SJCRH30 (cell line): ENCODE data around the gene SNX33. TPM values are rescaled to one million over a fixed set of nuclear protein-coding genes. Genes with fewer than 3 reads are reported as not detected.
"Not testable (repeated sequence)": the region's sequence is repeated elsewhere in the genome, so short reads cannot be mapped to it uniquely, and the experiment has no call there.

Experiments used
- DNase-seq, 2 experiments: peaks; one replicate each; pipeline ENCODE4 v3.0.0-alpha.2; 2015 to 2020
- H3K27ac ChIP-seq: fragments of 250-450 bp; sonication (Bioruptor Pico); 2 replicates; pipeline ENCODE4 v1.5.1; 2020; ENCODE audit warnings: mild to moderate bottlenecking, moderate library complexity
- H3K27me3 ChIP-seq: fragments of 250-450 bp; sonication (Bioruptor Pico); 2 replicates; pipeline ENCODE4 v1.5.1; 2020; ENCODE audit warnings: mild to moderate bottlenecking, moderate library complexity
- H3K36me3 ChIP-seq: fragments of 250-450 bp; sonication (Bioruptor Pico); 2 replicates; pipeline ENCODE4 v1.5.1; 2020; ENCODE audit warnings: mild to moderate bottlenecking, moderate library complexity
- H3K4me1 ChIP-seq: fragments of 250-450 bp; sonication (Bioruptor Pico); 2 replicates; pipeline ENCODE4 v1.5.1; 2020; ENCODE audit warnings: mild to moderate bottlenecking, moderate library complexity
- H3K4me3 ChIP-seq: fragments of 250-450 bp; sonication (Bioruptor Pico); 2 replicates; pipeline ENCODE4 v1.5.1; 2020; ENCODE audit warnings: mild to moderate bottlenecking, moderate library complexity
- H3K9me3 ChIP-seq: fragments of 250-450 bp; sonication (Bioruptor Pico); replicated peaks from 2 replicates; pipeline ENCODE4 v1.5.1; 2020; ENCODE audit warnings: mild to moderate bottlenecking, moderate library complexity
- total RNA-seq: library from RNA; depleted of rRNA; stranded (reverse); fragments of >200 nt; shearing (Covaris generic); gene quantifications from 2 replicates; pipeline ENCODE4 v1.2.3, GENCODE V29; 2014

SNX33 gene
- total RNA-seq, 1 experiment from 2014 or later = 7.4 TPM

DNA sequence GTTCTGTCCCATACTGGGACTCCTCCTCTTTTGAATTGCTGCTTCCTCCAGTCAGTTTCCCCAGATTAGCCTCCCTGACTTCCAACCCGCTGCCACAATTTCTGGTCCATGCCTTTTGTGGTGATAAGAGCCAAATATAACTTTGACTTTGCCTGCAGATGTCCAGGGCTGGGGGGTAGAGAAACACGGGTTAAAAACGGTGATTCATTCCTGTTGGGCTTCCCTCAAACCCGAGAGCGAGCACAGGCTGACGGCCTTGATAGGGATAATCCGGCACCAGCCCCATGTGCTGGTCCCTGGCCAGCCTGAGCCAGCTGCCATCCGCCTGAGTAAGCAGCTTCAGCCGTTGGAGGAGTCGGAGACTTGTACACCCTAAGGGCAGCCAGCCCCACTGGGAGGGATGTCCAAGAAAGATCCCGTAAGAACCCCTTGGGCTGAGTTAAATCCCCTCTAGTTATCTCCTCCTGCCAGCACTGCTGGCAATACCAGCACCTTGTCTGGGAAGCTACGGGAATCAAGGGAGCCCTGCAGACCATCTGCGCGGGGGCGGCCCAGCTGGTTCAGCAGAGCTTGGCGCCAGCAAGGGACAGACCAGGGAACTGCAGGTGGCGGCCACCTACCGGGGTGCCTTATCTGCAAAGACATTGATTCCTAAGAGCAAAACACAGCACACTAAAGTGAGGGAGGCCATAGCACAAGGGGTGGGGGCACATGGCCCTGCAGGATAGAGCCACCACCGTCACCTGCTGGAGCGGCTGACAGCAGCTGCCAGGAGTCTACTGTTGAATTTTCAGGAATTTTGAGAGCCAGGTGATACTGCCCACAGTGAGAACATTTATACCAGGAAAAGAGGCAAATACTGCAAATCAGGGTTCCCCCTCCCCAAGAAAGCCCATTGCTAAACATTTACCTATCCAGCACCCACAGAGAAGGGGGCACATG is 46.8 kb downstream of the SNX33 start:
- H3K9me3 ChIP-seq = no peaks in the 10 kb centered on the region
- no peaks in the 10 kb centered on the region for H3K27me3 ChIP-seq
- DNase-seq = peak; percentile 91 to 92
- peaks cover 22% of the 10 kb centered on the region for H3K4me1 ChIP-seq
- H3K36me3 ChIP-seq = no peaks in the 10 kb centered on the region
- peak overlapping the region; percentile 86 for H3K27ac ChIP-seq
- peak overlapping the region; percentile 14 for H3K4me3 ChIP-seq

DNA sequence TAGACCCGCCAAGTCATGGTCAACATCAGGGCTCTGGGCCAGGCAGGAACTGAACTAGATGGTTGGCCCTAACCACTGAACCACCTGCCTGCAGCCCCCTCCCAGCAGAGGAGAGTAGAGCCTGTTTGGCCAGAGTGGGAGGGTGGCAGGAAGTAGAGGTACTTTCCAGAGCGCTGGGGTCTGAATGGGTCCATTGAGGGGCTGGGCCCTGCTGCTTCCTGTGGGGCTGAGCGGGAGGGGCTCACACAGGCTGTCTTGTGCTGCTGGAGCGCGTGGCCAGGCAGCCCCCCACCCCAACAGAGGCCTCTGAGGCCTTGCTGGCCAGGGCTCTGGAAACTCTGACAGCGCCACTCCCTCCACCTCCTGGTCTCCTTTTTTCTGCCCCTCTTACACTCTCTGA is 47.5 kb downstream of the SNX33 start:
- Histone ChIP-seq H3K27ac (peak overlapping the region; percentile 86), H3K4me3 (no peak overlapping the region), H3K27me3 (no peaks in the 10 kb centered on the region), H3K9me3 (no peaks in the 10 kb centered on the region), H3K4me1 (peaks cover 26% of the 10 kb centered on the region), H3K36me3 (no peaks in the 10 kb centered on the region)
- DNase-seq = peak in 1 of 2 experiments; percentile 34

DNA sequence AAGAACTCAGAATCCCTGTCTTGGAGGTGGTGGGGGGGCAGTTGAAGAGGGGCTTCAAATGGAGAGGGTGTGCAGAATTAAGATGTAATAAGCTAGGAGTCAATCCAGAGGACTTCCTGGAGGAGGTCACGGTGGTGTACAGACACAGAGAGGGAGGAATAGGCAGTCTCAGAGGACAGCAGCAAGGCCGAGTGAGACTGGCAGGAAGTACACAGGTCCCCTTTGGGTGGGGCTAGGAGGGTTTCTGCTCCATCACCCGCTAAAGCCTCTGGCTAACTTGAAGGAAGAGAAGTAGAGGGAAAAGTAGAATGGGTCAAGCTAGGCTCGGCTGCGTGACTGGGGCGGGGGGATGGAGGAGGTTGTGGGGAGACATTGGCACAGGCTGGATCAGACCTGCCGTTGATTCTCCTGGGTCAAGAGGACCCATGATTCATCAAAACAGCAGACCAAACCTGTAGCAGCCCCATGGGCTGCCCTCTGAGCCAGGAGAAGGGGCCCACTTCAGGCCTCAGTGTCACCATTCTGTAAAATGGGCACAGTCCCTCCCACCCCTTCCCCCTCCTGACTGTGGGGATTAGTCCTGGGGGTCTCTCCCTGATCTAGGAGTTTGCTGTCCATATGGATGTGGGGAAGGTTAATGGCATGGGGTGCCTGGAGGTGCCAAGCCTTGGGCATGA is 48.1 kb downstream of the SNX33 start:
- DNase-seq = no peak
- Histone ChIP-seq H3K27ac (no peak overlapping the region), H3K36me3 (no peaks in the 10 kb centered on the region), H3K4me1 (peaks cover 30% of the 10 kb centered on the region), H3K4me3 (no peak overlapping the region), H3K27me3 (no peaks in the 10 kb centered on the region), H3K9me3 (no peaks in the 10 kb centered on the region)

DNA sequence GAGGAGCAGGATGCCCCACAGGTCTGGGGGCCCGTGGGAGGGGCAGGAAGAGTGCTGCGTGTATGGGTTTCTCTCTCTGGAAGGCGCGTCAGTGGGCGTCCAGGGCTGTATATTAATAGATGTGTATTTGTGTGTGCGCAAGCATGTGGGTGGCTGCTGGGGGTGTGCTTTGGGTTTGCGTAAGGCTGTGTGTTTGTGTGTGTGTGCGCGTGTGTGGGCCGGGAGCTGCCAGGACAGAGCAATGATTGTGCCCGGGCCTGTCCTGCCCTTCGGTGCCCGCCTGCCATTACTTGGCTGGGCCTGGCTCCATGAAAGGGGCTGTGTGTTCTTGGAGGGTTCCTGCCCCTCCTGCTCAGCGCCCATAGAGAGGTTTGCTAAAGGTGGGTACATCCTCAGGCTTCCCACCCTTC is 48.6 kb downstream of the SNX33 start:
- no peaks in the 10 kb centered on the region for H3K27me3 ChIP-seq
- H3K9me3 ChIP-seq = no peaks in the 10 kb centered on the region
- no peaks in the 10 kb centered on the region for H3K36me3 ChIP-seq
- H3K4me1 ChIP-seq = peaks cover 33% of the 10 kb centered on the region
- no peak overlapping the region for H3K27ac ChIP-seq
- H3K4me3 ChIP-seq = no peak overlapping the region
- DNase-seq = no peak

DNA sequence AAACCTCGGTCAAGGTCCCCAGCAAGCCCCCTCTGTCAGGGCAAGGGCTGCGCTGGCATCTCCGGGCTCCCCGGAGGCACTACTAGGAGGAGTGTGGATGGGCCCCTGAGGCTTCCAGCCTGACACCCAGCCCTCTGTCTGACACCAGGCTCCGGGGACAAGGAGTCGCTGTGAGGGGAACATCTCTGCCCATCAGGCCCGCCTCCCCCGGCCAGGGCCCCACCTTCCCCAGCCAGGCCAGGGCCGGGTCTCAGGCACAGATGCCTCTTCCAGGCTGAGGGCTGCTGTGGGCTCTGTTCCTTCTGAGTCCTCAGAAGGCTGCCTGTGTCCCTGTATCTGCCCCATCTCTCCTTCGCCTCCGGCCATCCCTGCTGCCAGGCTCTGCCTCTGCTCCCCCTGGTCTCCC is 49.1 kb downstream of the SNX33 start:
- Histone ChIP-seq H3K36me3 (no peaks in the 10 kb centered on the region), H3K27me3 (no peaks in the 10 kb centered on the region), H3K9me3 (no peaks in the 10 kb centered on the region), H3K27ac (no peak overlapping the region), H3K4me1 (peaks cover 33% of the 10 kb centered on the region), H3K4me3 (no peak overlapping the region)
- no peak for DNase-seq

DNA sequence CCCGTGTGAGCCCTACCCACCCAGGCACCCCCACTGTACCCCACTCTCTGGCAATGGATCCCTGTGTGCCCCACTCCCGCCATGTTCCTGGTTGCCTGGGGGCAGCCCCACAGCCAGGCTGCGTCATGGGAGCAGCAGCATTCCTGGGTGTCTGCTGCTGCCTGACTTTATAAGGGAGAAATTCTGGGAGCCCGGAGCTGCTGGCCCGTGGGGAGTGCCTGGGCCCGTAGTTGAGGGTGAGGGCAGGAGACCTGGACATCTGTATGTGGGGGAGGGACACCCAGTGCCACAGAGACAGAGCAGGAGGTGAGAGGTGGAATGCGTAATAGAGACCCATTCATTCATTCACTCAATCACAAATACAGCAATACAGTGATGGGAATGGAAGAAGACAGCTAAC is 49.8 kb downstream of the SNX33 start:
- H3K36me3 ChIP-seq = no peaks in the 10 kb centered on the region
- no peak for DNase-seq
- peaks cover 37% of the 10 kb centered on the region for H3K4me1 ChIP-seq
- H3K4me3 ChIP-seq = no peak overlapping the region
- no peaks in the 10 kb centered on the region for H3K9me3 ChIP-seq
- H3K27me3 ChIP-seq = no peaks in the 10 kb centered on the region
- H3K27ac ChIP-seq = no peak overlapping the region

DNA sequence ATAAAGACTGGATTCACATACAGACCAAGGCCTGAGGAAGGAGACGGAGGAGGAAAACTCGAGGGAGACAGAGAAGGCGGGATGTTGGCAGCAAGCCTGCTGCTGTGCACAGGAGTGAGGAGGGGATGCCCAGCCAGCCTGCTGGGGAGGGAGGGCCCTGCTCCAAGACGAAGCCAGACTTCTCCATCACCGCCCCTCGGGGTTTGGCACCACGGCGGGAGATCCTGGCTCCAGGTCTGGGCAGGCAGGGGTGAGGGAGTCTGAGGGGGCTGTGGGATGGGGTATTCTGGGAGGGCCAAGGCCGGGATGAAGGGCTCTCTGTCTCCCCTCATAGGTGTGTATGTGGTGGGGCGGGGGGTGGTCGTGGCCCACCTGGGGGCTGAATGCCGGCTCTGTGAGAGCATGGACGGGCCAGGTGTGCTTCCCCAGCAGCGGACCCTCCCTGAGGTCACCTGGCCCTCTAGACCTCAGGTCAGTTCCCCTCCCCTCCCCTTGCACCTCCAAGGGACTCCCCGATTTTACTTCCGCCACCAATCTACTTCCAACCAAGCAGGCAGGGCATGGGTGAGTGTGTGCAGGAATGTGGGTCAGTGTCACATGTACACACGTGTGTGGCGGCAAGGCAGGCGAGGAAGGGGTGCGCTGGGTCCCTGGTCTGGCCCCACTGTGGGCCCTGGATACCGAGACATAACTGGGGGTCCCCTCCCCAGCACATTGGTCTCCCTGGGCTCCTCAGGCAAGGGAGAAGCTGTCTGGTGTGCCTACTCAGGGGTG is 50.4 kb downstream of the SNX33 start:
- peaks cover 36% of the 10 kb centered on the region for H3K4me1 ChIP-seq
- not testable (repeated sequence) for H3K4me3 ChIP-seq, H3K36me3 ChIP-seq, DNase-seq, H3K27ac ChIP-seq, H3K9me3 ChIP-seq, H3K27me3 ChIP-seq

DNA sequence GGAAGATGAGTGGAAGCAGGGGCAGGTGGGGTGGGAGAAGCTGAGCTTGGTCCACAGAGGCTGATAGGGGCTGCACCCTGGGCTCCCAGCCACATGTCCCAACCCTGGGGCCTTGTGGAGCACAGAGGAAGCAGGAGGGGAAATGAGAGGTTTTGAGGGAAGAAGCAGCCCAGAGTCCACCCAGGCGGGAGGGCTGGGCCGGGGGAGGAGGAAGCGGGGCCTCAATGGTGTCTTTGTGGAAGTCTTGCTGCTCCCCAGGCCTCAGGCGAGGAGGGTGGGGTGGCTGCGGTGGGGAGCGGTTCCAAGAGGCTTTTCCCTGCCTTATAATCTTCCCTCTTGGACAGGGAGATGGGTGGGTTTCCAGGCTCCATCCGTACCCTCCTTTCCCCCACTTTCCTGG is 51.8 kb downstream of the SNX33 start:
- not testable (repeated sequence) for H3K27me3 ChIP-seq, H3K27ac ChIP-seq, H3K4me3 ChIP-seq, H3K9me3 ChIP-seq, H3K36me3 ChIP-seq, DNase-seq
- H3K4me1 ChIP-seq = peaks cover 26% of the 10 kb centered on the region

DNA sequence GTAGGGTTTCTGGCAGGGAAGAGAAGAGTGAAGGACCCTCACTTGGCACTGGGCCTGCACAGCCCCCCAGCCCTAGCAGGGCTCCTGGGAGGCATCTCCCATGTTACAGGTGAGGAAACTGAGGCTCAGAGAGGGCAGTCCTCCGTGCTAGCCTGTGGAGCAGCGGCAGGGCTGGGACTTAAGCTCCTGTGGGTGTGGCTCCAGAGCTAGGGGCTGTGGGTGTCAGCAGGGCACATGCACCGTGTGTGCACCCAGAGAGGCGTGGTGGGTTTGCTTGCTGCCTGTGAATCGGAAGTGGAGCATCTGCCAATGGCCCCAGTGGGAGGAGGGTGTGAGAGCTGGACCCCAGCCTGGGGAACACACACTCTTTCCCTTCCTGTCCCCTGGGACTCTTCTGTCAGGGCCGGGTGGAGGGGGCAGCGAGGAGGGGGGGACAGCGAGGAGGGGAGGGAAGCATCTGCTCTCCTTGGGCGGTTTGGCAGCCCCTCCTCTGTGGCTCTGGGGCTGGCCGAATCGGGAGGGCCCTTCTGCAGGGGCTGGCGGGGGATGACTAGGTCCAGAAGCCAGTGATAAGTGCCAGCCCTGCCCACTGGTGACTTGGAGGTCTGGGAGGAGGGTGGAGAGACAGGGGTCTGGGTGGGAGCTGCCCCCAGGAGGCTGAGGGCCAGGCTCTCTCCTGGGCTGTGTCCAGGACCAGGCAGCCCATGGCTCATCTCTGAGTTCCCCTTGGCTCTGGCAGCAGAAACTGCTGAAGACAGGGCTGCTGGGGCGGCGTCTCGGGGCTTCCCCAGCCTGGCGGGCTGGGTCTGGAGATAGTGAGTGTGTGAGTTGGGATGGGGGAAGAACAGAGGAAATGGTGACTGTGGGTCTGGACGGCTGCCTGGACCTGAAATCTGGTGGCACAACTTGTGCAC is 52.5 kb downstream of the SNX33 start:
- peak; percentile 68 to 75 for DNase-seq
- not testable (repeated sequence) for H3K4me3 ChIP-seq, H3K27ac ChIP-seq, H3K36me3 ChIP-seq, H3K9me3 ChIP-seq, H3K27me3 ChIP-seq
- H3K4me1 ChIP-seq = peaks cover 18% of the 10 kb centered on the region

DNA sequence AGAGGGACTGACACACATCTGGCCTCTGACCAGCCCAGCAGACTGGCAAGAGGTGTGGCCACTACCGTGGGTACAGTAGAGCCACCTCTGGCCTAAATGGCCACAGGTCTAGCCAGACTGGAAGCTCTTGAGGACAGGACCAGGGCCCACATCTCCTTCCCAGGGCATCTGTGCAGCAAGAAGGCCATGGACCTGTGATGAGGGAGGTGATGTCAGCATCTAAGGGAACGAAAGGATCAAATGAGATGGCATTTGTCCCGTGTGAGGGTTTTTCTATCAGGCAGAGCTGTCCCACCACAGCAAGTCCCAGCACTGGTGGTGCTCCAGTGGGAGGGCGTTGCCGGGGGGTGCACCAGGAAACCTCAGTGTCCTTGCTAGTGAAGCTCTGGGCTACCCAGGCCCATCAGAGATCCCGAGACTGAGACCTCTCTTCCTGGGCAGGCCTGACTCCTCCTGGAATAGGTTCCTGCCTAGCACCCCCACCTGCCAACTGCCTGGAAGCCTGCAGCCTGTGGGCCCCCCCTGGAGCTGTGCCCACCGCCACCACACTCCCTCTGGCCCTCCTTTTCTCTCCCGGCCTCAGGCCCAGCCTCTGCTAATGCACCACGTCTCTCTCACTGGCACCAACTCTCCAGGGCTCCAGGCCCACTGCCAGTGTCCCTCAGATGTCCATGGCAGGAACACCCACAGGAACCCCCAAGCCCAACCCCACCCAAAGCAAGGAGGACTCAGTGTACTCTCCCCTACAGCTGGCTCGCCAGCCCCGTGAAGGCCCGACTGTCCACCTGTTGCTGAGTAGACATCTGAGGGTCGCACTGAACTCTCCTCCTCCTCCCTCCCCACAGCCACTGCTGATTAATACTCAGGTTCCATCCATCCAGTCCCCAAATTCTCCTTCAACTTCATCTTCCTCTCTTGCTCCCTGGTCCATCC is 53.6 kb downstream of the SNX33 start:
- not testable (repeated sequence) for H3K27ac ChIP-seq

DNA sequence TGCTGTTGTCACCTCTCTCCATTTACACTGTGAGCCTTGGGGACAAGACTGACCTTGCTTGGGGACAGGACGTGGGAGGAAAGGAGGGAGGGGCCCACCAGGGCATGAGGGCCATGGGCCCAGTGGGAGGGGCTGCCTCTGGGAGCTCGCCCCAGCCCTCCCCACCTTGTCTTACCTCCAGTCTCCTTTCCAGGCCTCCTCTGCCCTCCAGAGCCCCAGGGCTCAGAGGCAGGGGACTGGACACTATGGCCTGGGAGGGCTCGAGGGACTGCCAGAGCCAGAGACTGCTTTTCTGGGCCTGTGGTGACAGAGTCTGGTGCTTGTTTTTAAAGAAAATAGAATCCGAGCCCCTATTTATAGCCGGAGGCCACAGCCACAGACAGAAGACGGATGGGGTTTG is 54.7 kb downstream of the SNX33 start:
- DNase-seq = no peak
- H3K4me1 ChIP-seq = peaks cover 15% of the 10 kb centered on the region

More for the DNA sequence above, 53.6 kb downstream of the SNX33 start:
- H3K36me3 ChIP-seq, H3K27me3 ChIP-seq, H3K9me3 ChIP-seq, DNase-seq, H3K4me3 ChIP-seq: not testable (repeated sequence)
- peaks cover 15% of the 10 kb centered on the region for H3K4me1 ChIP-seq

DNA sequence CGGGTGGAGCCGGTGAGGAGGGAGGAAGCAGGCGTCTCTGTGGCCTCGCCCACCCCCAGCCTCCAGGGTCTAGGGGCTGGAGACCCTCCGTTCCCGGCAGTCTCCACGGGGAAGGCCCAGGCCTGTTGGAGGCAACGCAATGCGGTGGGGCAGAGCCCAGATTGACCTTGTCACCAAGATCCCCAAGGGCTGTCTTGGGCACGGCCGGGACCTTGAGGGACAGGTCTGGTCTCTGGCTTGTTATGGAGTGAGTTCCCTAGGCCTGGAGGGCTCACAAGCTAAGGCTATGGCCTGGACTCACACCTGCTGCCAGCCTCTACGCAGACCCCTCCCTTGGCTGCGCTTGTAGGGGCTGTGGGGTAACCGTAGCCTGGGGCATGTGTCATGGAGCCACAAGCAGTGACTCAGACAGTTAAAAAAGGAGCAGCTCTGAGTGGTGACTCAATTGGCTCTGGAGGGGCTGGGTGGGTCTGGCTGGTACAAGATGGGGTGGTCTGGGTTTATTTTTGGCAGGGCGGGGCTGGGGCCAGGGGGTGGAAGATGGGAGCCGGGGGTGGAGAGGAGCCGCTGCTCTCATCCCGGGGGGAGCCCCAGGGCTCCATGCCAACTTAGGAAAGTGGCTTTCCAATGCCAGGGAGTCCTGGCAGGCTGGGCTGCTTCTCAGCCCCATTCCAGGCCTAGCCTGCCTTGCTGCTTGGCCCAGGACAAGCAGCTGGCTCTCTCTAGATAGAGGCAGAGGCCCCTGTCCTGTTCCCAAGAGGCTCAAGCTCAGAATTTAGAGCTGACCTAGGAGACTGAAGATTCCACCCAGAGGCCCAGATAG is 55.9 kb downstream of the SNX33 start:
- DNase-seq, H3K9me3 ChIP-seq, H3K27me3 ChIP-seq, H3K36me3 ChIP-seq, H3K4me3 ChIP-seq: not testable (repeated sequence)
- peak overlapping the region; percentile 36; the same call in 1 of the 2 replicates for H3K27ac ChIP-seq
- peaks cover 15% of the 10 kb centered on the region for H3K4me1 ChIP-seq

More for the DNA sequence above, 54.7 kb downstream of the SNX33 start:
- no peaks in the 10 kb centered on the region for H3K36me3 ChIP-seq
- no peak overlapping the region for H3K27ac ChIP-seq
- H3K27me3 ChIP-seq = no peaks in the 10 kb centered on the region
- H3K9me3 ChIP-seq = no peaks in the 10 kb centered on the region
- no peak overlapping the region for H3K4me3 ChIP-seq
